ENCODE measurements around the gene ERICH2.

Gene ERICH2

DNA sequence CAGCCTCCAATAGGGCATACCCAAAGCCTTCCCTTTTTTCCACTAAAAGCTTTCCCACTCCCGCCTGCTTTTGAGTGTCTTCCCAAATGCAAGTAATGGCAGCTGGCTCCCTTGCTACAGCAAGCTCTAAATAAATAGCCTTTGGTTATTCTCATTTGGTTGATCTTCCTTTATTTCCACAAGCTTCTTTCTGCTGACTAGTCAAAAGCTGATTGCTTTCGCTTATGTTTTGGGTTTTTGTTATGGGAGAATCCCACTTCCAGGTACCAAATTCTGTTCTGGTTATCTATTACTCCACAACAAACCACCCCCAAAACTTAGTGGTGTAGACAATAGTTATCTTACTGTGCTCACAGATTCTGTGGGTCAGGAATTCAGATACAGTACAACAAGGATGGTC is 32.8 kb upstream of the ERICH2 start:
- no peak for DNase-seq (ENCODE audit: extremely low read depth, low read depth)
- no peak overlapping the region for H3K4me3 ChIP-seq (replicated peaks; ENCODE audit: low read depth, low read length)
- TF ChIP-seq, protein P1, sequence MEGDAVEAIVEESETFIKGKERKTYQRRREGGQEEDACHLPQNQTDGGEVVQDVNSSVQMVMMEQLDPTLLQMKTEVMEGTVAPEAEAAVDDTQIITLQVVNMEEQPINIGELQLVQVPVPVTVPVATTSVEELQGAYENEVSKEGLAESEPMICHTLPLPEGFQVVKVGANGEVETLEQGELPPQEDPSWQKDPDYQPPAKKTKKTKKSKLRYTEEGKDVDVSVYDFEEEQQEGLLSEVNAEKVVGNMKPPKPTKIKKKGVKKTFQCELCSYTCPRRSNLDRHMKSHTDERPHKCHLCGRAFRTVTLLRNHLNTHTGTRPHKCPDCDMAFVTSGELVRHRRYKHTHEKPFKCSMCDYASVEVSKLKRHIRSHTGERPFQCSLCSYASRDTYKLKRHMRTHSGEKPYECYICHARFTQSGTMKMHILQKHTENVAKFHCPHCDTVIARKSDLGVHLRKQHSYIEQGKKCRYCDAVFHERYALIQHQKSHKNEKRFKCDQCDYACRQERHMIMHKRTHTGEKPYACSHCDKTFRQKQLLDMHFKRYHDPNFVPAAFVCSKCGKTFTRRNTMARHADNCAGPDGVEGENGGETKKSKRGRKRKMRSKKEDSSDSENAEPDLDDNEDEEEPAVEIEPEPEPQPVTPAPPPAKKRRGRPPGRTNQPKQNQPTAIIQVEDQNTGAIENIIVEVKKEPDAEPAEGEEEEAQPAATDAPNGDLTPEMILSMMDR (IDR thresholded peaks at IDR 0.05; ENCODE audit: low read depth, low read length, missing control alignments), result no peak

DNA sequence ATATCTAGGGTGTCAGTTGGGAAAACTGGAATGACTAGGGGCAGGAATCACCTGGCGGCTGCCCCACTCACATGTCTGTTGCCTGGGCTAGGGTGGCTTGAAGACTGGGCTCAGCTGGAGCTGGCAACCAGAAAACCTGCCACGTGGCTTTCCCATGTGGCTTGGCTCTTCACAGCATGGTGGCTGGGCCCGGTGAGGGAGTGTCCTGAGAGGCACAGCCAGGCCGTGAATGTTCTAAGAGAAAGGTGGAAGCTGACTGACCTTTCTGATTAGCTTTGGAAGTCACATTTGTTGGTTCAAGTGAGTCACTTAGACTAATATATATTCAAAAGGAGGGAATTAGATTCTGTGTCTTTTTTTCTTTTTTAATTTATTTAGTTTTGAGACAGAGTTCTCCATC is 32.4 kb upstream of the ERICH2 start:
- H3K4me3 ChIP-seq (replicated peaks; ENCODE audit: low read depth, low read length), result no peak overlapping the region
- no peak for DNase-seq (ENCODE audit: extremely low read depth, low read depth)
- TF ChIP-seq, protein P1 (IDR thresholded peaks at IDR 0.05; ENCODE audit: low read depth, low read length, missing control alignments), result no peak

DNA sequence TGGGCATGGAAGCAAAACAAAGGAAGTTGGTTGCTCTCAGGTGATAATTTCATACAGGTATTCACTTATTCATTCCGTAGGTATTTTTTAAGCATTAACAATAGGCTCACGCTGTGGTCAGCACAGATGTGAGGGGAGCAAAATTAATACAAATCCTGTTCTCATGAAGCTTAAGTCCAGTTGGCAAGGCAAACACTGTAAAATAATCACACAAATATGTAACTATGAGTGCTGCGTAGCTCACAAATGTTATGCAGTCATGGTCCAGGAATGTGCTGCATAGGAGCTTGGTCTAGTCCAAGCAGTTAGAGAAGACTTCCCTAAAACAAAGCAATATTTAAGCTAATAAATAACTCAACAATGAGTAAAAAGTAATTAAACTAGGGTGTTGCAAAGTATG is 31.1 kb upstream of the ERICH2 start:
- no peak overlapping the region for H3K4me3 ChIP-seq (replicated peaks; ENCODE audit: low read depth, low read length)
- TF ChIP-seq, protein P1 (IDR thresholded peaks at IDR 0.05; ENCODE audit: low read depth, low read length, missing control alignments), result no peak
- peak; percentile 65 for DNase-seq (ENCODE audit: extremely low read depth, low read depth)

DNA sequence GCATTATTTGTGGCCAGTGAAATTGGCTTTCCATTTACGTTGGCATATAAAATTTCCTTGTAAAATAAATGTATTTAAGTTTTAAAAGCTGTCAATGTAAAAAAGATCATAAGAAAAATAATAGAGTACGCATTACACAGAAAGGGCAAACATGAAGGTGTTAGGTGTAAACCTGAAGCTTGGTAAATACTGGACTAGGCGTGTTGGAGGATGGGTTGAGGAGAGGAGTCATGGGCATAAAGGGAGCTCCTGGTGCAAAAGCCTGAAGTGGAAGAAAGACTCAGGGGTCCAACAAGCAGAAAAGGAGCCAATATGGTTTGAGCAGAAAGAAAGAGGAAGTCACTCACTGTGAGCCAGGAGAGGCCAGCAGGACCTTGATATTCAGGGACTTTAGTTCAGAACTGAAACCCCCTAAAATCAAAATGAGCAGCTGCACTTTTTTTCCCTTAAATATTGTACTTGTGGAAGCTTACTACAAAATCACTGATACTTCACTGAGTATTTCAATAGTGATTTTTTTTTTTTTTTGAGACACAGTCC is 30.6 kb upstream of the ERICH2 start:
- TF ChIP-seq, protein P1 (IDR thresholded peaks at IDR 0.05; ENCODE audit: low read depth, low read length, missing control alignments), result no peak
- H3K4me3 ChIP-seq (replicated peaks; ENCODE audit: low read depth, low read length), result no peak overlapping the region
- DNase-seq (ENCODE audit: extremely low read depth, low read depth), result no peak

DNA sequence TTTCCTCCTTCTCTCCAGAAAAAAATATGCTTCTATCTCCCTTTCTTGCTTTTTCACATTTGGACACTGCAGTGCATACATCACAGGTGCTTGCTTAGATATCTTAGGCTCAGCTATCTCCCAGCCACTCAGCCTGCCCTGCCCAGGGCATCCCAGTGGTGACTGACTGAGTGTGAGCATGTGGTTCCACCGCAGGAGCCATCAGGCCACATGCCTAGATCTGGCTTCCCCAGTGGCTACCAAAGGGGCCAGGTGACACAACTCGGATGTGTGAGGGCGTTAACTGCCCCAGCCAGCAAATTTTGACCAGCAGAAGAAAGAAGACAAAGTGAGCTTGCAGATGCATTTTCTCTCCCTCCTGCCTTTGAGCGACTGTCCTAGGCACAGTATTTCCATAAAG is 29.5 kb upstream of the ERICH2 start:
- DNase-seq (ENCODE audit: extremely low read depth, low read depth), result no peak
- H3K4me3 ChIP-seq (replicated peaks; ENCODE audit: low read depth, low read length), result no peak overlapping the region
- TF ChIP-seq, protein P1 (IDR thresholded peaks at IDR 0.05; ENCODE audit: low read depth, low read length, missing control alignments), result no peak

DNA sequence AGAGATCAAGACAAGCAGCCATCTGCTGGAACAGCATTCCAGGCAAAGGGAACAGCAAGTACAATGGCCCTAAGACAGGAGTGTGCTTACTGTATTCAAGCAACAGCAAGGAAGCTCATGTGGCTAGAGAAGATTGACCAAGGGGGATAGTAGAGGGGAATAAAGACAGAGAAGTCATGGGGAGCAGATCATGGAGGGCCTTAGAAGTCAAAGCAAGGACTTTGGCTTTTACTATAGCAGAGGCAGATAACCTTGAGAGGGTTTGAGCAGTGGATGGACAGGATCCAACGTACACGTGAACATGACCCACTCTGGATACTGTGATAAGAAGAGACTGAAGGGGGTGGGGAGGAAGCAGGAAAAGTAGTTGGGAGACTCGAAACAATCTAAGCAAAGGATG is 28.2 kb upstream of the ERICH2 start:
- TF ChIP-seq, protein P1 (IDR thresholded peaks at IDR 0.05; ENCODE audit: low read depth, low read length, missing control alignments), result no peak
- no peak for DNase-seq (ENCODE audit: extremely low read depth, low read depth)
- H3K4me3 ChIP-seq (replicated peaks; ENCODE audit: low read depth, low read length), result no peak overlapping the region

DNA sequence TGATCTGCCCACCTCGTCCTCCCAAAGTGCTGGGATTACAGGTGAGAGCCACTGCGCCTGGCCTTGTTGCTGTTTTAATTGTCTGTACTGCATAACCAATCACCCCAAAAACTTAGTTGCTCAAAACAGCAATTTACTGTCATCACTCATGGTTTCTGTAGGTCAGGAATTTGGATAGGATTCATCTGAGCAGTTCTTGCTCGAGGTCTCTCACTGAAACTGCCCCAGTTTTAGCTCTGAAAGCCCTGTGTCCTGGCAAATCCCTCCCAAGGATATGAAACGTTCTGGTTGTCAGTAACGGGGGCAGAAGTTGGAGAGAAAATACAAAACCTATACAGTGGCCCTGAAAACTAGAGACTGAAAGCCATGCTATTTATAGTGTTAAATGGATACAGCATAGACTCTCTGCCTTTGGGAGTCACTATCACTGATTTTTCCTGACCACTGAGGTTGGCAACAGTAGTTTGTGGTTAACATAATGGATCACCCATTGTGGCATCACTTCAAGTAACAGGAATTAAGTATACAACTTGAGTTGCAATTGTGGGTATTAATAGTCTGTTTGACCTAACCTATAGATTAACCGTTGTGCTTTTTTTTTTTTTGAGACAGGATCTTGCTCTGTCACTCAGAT is 27.2 kb upstream of the ERICH2 start:
- TF ChIP-seq, protein P1 (IDR thresholded peaks at IDR 0.05; ENCODE audit: low read depth, low read length, missing control alignments), result no peak
- DNase-seq (ENCODE audit: extremely low read depth, low read depth), result no peak
- no peak overlapping the region for H3K4me3 ChIP-seq (replicated peaks; ENCODE audit: low read depth, low read length)

Measured in HFF-Myc (cell line).